Smooth muscle cell (in vitro differentiated cells): Measurements from ENCODE around the gene TRIM67. TPM values are rescaled to one million over a fixed set of nuclear protein-coding genes. Genes with fewer than 3 reads are reported as not detected.
A peak's percentile ranks its signal among the peaks of the same experiment; 100 is the strongest.

Experiments
- DNase-seq: peaks from one replicate; lab custom pipeline; 2025; ENCODE audit not compliant: unreplicated experiment; lab: John Stamatoyannopoulos, UW
- H2AFZ ChIP-seq: fragments of 200-600 bp; sonication (generic); 2 replicates; pipeline ENCODE4 v1.6.0; 2016; ENCODE audit warnings: antibody characterized with exemption, low read depth, mild to moderate bottlenecking
- H3F3A ChIP-seq: fragments of 200-600 bp; sonication (generic); 2 replicates; pipeline ENCODE4 v1.6.0; 2017; ENCODE audit warnings: antibody characterized with exemption, low read depth
- H3K27ac ChIP-seq: fragments of 200-600 bp; sonication (generic); 2 replicates; pipeline ENCODE4 v1.5.1; 2016; ENCODE audit warnings: low read depth, mild to moderate bottlenecking
- H3K27me3 ChIP-seq: fragments of 200-600 bp; sonication (generic); 2 replicates; pipeline ENCODE4 v1.6.1; 2016; ENCODE audit warnings: low read depth, mild to moderate bottlenecking
- H3K36me3 ChIP-seq: fragments of 200-600 bp; sonication (generic); 2 replicates; pipeline ENCODE4 v1.5.1; 2016; ENCODE audit warnings: low read depth
- H3K4me1 ChIP-seq: fragments of 200-600 bp; sonication (generic); 2 replicates; pipeline ENCODE4 v1.5.1; 2016; ENCODE audit warnings: low read depth
- H3K4me2 ChIP-seq: fragments of 200-600 bp; sonication (generic); 2 replicates; pipeline ENCODE4 v1.6.0; 2016; ENCODE audit warnings: mild to moderate bottlenecking
- H3K4me3 ChIP-seq: fragments of 200-600 bp; sonication (generic); 2 replicates; pipeline ENCODE4 v1.5.1; 2016; ENCODE audit warnings: mild to moderate bottlenecking
- H3K79me2 ChIP-seq: fragments of 200-600 bp; sonication (generic); 2 replicates; pipeline ENCODE4 v1.6.0; 2016; ENCODE audit warnings: low read depth, mild to moderate bottlenecking
- H3K9ac ChIP-seq: fragments of 200-600 bp; sonication (generic); 2 replicates; pipeline ENCODE4 v1.6.0; 2016; ENCODE audit warnings: low read depth
- H3K9me3 ChIP-seq: fragments of 200-600 bp; sonication (generic); replicated peaks from 2 replicates; pipeline ENCODE4 v1.5.1; 2016; ENCODE audit warnings: low read depth
- H4K20me1 ChIP-seq: fragments of 200-600 bp; sonication (generic); 2 replicates; pipeline ENCODE4 v1.6.0; 2016; ENCODE audit warnings: low read depth
- CTCF ChIP-seq: fragments of 200-600 bp; sonication (generic); IDR thresholded peaks from 2 replicates; pipeline ENCODE4 v1.5.1; 2017; ENCODE audit warnings: borderline replicate concordance, mild to moderate bottlenecking, antibody characterized with exemption; ENCODE audit not compliant: insufficient read depth, poor library complexity, severe bottlenecking
- WGBS: methylation state at CpG from one replicate; pipeline ENCODE4 v1.1.7; 2016; ENCODE audit warnings: low lambda C conversion rate; 5-methylcytosine and 5-hydroxymethylcytosine counted together
- polyA plus RNA-seq: library from polyadenylated mRNA; unstranded; fragments of >200 nt; fragmentation: Nextera tagmentation; extraction: Ambion mirVana; gene quantifications from 2 replicates; pipeline ENCODE4 v1.2.1, GENCODE V29; 2016
- total RNA-seq: library from RNA; depleted of rRNA; stranded (reverse); fragments of >200 nt; gene quantifications from 2 replicates; pipeline ENCODE4 v1.2.3, GENCODE V29; 2014

TRIM67 gene
- total and polyA plus RNA-seq, 2 experiments from 2014 or later: 0.04 to 0.25 TPM

- Histone ChIP-seq H2AFZ (peak within 1 kb of the TSS; percentile 100), H3K4me2 (peak within 1 kb of the TSS; percentile 97), H4K20me1 (peaks cover 35% of the 10 kb centered on the region), H3K27ac (peak within 1 kb of the TSS; percentile 66), H3K36me3 (peaks cover 11% of the 10 kb centered on the region), H3K4me1 (peaks cover 15% of the 10 kb centered on the region), H3K9ac (peak within 1 kb of the TSS; percentile 80), H3F3A (no peaks in the 10 kb centered on the region), H3K4me3 (peak within 1 kb of the TSS; percentile 91), H3K9me3 (no peaks in the 10 kb centered on the region), H3K79me2 (peaks cover 55% of the 10 kb centered on the region), H3K27me3 (no peaks in the 10 kb centered on the region)
- DNase-seq: peak; percentile 67
- WGBS: under 1% methylated on average over 49 of the region's 51 CpGs
- TF ChIP-seq CTCF: no peak
These were observed 79.3 kb downstream of the TRIM67 start, which contains the start of gene GNPAT for GRCh38 chr1:231240883-231241735. Gene GNPAT, plus strand, starts transcription at chr1:231241212. Its CDS starts 167 bp downstream, at chr1:231241379.

GRCh38 chr1:231241750-231242149 is 79.9 kb downstream of the TRIM67 start:
- Histone ChIP-seq H3K4me1 (peaks cover 15% of the 10 kb centered on the region), H3K79me2 (peaks cover 61% of the 10 kb centered on the region), H4K20me1 (peaks cover 42% of the 10 kb centered on the region), H3K4me2 (peak overlapping the region; percentile 97), H2AFZ (peak overlapping the region; percentile 100), H3K9me3 (no peaks in the 10 kb centered on the region), H3K27ac (peak overlapping the region; percentile 66), H3K27me3 (no peaks in the 10 kb centered on the region), H3K36me3 (peaks cover 11% of the 10 kb centered on the region), H3F3A (no peaks in the 10 kb centered on the region), H3K4me3 (peak overlapping the region; percentile 91), H3K9ac (peak overlapping the region; percentile 80)
- TF ChIP-seq CTCF: no peak
- DNase-seq: no peak
- under 1% methylated on average over 10 of the region's 10 CpGs for WGBS

- no peak for DNase-seq
- Histone ChIP-seq H3K79me2 (peaks cover 65% of the 10 kb centered on the region), H3K36me3 (peaks cover 8% of the 10 kb centered on the region), H2AFZ (no peak overlapping the region), H3K9me3 (no peaks in the 10 kb centered on the region), H3K27ac (no peak overlapping the region), H3K4me3 (peak overlapping the region; percentile 91), H3K4me2 (peak overlapping the region; percentile 97), H3K9ac (no peak overlapping the region), H3K4me1 (peaks cover 15% of the 10 kb centered on the region), H4K20me1 (peaks cover 51% of the 10 kb centered on the region), H3F3A (no peaks in the 10 kb centered on the region), H3K27me3 (no peaks in the 10 kb centered on the region)
- 69% methylated on average over 5 of the region's 5 CpGs for WGBS
- TF ChIP-seq CTCF: no peak
These were observed 80.8 kb downstream of the TRIM67 start for GRCh38 chr1:231242516-231243198.
